Measurements from ENCODE around the gene BACH2.

DNA sequence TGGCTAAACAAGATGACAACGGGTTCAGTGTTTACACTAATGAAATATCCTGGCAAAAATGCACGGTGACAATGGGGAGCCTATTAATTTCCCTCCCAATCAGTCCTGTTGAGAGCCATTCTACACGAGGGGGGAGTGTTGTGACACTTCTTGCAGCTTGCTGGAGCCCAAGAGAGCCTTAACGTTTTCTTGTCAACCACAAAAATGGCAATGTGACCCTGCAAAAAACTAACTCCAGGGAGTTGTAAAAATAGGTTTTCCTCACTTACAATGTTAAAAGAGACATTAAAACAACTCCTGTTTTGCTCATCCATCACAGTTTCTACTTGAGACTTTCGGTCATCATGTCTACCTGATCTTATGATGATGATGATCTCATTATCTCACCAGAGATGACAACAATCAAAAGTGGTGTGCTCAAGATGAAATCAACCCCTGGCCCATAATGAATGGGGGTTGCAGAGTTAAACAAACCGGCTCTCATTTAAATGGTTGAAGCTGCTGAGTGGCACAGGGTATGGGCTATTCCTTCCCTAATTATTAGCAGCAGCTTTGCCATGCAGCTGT, 344.5 kb downstream of the BACH2 start:
- TF ChIP-seq, protein P1, sequence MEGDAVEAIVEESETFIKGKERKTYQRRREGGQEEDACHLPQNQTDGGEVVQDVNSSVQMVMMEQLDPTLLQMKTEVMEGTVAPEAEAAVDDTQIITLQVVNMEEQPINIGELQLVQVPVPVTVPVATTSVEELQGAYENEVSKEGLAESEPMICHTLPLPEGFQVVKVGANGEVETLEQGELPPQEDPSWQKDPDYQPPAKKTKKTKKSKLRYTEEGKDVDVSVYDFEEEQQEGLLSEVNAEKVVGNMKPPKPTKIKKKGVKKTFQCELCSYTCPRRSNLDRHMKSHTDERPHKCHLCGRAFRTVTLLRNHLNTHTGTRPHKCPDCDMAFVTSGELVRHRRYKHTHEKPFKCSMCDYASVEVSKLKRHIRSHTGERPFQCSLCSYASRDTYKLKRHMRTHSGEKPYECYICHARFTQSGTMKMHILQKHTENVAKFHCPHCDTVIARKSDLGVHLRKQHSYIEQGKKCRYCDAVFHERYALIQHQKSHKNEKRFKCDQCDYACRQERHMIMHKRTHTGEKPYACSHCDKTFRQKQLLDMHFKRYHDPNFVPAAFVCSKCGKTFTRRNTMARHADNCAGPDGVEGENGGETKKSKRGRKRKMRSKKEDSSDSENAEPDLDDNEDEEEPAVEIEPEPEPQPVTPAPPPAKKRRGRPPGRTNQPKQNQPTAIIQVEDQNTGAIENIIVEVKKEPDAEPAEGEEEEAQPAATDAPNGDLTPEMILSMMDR (conservative IDR thresholded peaks at IDR 0.05; ENCODE audit: low read depth in 2 of 2), result no peak
- no peak for TF ChIP-seq EZH2phosphoT487 (IDR thresholded peaks at IDR 0.05; ENCODE audit: unreplicated experiment)
- TF ChIP-seq NANOG (IDR thresholded peaks at IDR 0.05; ENCODE audit: borderline replicate concordance), result no peak
- TF ChIP-seq ZNF114 (CRISPR knock-in tag; IDR thresholded peaks at IDR 0.05), result no peak
- no peak for TF ChIP-seq EZH2 (IDR thresholded peaks at IDR 0.05; ENCODE audit: low read depth, unreplicated experiment)
- TF ChIP-seq ZNF462 (CRISPR knock-in tag; IDR thresholded peaks at IDR 0.05), result no peak

Data from GM23338 (cell line).